Activated CD4-positive, alpha-beta T cell treated with anti-CD3 and anti-CD28 coated beads, Interleukin-2, Interleukin-6, amounts not matched to agents 100 ng/mL and 50 ng/mL, durations not matched to agents 16 hours and 8 hours (primary cell): Measurements from ENCODE around the gene ADAMTS2.

Experiments used
- DNase-seq: peaks from one replicate; pipeline ENCODE4 v3.0.0-alpha.2; 2020

ADAMTS2 gene

DNA sequence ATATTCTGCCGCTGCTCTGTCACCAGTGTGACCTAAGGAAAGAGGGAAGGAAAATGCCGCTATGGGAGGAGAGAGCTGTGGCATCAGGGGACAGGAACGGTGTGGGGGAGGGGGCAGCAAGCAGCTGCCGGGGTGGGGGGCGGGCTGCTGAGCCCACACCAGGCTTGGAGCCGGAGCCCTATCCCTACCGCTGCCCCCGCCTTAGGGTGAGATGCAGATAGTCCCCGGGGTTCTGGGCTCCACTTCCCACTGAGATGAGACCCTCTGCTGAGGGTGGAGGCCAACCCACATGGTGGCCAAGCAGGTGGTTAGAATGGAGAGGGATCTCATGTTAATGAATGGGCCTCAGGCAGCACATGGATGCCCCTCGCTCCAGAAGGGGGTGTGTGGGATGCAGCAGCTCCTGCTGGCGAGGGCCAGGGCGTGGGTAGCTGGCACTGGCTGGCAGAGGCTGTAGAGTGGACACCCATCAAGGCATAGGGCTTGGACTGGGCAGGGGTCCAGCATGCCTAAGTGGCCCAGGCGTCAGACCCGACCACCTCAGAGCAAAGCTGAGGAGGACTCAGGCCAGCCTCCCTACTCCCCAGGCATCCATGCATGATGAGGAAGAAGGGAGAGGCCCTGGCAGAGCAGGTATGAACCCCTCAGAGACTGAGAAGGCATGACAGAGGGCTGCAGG lies 153.6 kb downstream of the ADAMTS2 start:
- DNase-seq, result no peak

DNA sequence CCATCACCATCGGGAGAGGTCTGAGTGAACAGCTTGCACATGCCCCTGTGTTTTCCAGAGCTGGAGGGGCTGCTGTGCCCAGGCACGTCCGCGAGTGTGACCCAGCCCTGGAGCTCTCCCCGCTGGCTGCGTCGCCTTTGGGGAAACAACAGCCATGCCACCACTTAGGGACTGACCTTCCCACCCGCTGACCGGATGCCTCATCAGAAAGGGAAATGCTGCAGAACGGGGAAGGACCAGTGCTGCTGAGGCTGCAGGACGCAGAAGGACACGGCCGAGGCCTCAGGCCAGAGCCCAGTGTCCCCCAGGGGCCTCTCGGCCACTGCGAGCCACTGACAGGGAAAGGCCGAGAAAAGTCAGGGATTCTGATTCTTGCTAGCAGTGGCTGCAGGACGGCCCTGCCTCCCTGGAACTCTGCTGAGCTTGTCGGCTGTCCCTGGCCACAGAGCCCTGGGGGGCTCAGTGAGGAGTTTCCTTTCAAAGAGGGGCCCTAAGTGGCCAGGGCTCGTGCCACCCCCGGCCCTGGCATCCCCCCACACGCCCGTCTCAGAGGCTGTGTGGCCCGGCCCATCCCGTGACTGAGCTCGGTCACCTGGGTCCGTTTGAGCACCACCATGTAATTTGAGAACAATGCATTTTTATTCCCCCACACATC lies 154.3 kb downstream of the ADAMTS2 start:
- no peak for DNase-seq

DNA sequence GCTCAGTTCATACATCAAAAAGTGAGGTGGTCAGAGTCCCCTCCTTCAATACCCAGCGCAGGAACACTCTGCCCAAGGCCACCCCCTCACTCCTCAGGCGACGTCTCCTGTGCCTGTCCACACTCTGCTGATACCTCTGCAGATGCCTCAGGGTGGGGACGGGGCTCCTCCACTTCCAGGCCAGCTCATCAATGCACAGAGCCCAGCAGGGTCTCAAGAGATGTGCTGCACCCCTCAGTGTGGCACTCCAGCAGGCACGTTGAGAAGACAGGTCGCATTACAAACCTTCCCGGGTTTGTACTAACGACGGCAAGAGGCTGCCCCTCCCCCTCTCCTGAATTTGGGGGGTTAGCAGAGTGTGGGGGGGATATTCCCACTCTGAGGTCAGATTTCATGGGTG lies 156.6 kb downstream of the ADAMTS2 start:
- no peak for DNase-seq

DNA sequence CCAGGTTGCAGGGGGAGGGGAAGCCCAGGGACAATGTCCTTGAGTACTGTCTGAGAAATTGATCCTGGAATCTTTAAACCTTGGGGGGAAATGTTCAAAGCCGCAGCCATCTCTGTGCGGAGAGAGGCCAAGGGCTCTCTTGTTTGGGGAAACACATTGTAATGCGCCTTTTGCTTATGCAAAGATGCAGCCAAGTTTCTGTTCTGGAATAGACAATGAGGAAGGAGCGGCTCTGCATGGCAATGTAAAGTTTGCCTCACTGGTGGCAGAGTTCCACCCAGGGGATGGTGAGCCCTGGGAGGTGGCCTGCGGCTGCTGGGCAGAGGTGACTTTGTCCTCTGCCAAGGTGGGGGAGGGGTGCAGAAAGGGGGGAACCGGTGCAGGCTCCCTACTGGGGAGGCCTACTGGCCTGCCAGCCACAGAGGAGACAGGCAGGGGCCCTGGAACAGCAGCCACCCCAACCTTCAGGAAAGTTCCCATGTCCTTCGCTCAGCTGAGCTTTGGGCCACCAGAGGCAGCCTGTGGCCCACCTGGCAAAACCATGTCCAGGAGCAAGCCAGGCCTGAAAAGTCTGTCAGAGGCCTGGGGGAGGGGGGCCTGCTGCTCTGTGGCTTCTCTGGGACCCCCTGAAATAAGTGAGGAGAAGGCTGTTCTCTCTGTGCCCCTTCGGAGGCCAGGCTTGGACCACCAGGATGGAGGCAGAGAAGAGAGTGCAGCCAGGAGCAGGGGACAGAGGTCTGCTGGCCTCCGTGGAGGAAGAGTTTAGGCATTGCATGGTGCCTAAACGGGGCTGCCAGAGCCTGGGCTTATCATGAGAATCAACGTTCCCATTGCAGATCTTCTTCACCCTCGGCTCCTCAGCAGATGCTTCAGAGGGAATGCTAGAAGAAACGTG lies 157.3 kb downstream of the ADAMTS2 start:
- DNase-seq, result no peak

DNA sequence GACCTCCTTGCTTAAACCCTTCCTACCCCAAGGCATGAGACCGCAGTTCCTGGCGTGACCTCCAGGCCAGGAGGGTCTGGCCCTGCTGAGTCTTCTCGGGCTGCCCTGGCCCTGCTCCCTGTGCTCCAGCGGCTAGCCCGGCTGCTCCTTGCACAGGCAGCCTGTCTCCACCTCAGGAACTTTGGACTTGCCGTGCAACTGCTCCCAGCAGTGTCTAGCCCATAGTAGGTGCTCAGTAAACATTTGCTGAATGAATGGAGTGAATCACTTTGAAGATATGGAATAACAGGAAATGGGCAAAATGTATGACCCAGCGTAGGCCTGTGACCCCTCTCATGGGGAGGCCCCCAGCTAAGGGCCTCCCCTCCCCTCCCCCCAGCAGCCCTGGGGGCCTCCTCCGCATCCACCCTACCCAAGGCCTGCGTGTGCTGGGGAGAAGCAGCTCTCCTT lies 158.0 kb downstream of the ADAMTS2 start:
- DNase-seq, result no peak

DNA sequence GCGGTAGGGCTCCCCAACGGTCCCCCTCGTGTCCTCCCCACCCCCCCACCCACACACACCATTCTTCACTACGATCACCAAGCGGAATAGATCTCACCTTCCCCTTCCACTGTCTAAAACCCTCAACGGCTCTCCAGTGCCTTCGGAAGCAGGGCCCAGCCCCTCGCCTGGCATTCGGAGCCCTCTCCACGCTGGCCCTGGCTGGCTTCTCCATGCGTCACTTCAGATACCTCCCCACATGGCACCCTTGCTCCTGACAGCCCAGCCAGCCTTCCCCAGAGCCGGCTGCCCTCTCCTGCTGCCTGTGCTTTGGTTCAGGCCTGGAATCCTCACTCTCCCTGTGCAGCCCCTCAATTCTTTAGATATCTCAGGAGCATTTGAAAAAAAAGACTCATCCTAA lies 158.5 kb downstream of the ADAMTS2 start:
- DNase-seq, result no peak

DNA sequence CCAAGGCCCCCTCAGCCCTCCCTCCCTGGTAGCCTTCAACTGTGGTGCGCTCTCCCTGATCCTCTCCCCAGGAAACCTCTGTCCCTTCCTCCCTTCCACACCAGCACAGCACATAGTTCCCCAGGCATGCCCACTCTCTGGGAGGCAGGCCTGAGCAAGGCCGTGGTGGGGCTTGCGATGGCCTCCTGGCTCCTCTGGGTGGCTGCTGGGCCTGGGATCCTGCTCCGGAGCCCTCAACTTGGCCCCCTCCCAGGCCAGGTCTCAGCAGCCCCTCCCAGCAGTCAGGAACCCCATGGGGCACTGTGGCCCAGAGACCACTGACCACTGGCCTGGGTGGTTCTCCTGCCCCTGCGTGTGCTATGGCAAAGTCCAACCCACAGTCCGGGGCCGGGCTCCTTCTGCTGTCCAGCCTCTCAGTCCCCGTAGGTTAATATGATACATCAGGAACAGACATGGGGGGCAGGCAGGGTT lies 159.3 kb downstream of the ADAMTS2 start:
- no peak for DNase-seq

DNA sequence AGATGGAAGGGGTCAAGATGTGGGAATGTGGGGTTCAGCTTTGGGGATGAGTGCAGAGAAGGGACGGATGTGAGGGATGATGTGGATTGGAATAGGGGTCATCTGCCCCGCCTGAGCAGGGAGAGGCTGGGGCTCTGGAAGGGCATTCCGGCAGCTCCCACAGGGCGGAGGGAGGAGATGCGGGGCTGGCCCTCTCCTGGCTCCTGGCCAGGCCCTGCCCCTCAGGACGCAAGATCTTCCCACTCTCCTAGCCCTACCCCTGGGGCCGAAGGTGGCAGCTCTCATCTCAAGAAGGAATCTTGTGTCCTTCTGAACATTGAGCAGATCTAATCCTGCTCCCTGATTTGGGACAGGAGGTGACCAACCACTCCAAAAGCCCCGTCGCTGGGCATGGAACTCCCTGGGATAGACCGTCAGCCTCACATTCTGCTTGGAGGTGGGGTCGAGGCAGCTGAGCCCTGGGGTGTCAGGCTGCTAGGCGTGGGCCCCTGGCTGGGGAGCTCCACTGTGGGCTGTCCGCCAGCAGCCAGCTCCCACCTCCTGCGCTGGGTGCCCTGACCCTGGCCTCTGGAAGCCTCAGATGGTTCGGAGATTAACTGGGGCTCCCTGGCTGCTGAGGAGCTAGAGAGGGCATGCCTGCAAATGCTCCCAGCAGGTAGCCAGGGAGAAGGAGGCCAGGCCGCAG lies 159.9 kb downstream of the ADAMTS2 start:
- DNase-seq, result no peak

DNA sequence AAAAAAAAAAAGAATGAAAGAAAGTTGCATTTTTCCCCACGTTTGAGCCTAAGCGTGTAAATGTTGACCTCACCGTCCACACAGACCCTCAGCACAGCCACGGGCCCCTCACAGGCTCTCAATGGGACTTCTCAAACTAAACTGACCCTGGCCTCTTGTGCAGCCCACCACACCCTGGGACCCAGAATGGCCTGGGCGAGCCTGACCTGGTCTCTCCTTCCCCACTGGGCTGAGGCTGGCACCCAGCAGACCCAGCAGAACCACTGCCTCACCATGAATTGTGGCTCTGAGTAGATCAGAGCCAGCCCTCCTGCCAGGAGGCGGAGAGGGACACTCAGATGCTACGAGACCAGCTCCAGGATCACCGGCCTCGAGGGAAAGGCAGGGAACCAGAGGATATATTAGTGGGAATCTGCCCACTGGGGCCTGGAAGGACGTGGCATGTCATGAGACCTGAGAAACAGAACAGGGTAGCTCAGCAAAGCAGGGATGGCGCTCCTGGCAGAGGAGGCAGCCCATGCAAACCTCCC lies 160.7 kb downstream of the ADAMTS2 start:
- no peak for DNase-seq

DNA sequence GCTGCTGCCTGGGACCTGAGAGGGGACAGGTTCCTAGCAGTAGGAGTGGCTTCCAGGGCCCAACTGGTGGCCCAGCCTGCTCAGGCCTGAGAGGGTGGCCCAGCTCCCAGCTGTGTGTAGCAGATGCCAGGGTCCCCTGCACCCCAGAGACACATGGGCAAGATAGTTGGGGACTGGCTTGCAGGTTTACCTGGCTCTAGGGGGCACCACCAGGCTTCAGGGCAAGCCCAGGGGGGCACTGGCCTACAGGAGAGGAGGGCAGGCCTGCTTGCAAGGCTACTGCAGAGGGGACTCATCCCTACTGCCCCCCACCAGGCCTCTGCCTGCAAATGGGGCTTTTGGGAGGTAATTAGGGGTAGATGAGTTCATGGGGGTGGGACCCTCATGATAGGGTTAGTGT lies 161.8 kb downstream of the ADAMTS2 start:
- DNase-seq, result no peak

DNA sequence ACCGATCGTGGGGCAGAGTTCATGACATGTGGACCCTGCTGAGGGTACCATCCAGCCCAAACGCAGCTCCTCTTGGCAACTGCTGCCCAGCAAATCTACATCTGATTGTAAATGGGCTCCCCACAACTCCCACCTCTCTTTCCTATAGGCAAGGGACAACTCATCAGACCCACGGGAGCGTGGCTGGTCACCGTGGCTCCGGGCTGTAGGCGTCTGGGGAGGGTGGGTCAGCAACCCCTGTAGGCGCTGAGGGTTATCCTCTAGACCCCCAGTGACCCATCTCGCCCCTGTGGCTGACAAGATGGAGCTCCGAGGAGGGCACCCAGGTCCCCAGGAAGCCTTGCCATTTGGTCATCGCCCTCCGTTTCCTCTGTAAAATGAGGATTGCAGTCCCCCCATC lies 162.7 kb downstream of the ADAMTS2 start:
- no peak for DNase-seq

DNA sequence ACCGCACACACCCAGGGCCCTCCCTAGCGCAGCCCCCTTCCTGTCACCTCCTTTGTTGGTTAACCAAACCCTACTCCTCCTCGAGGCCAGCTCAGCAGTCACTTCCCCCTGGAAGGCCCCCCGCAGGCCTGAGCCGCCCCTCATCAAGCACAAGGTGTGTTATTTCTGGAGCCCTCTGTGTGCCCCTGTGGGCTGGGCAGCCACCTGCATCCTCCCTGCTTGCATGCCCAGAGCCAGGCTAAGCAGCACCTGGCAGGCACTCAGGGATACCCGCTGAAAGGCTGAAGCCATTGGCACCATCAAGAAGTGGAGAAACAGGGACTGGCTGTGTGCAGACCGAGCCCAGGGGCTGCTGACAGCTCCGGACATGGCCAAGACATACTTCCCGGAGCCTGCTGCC lies 163.3 kb downstream of the ADAMTS2 start:
- DNase-seq, result no peak

DNA sequence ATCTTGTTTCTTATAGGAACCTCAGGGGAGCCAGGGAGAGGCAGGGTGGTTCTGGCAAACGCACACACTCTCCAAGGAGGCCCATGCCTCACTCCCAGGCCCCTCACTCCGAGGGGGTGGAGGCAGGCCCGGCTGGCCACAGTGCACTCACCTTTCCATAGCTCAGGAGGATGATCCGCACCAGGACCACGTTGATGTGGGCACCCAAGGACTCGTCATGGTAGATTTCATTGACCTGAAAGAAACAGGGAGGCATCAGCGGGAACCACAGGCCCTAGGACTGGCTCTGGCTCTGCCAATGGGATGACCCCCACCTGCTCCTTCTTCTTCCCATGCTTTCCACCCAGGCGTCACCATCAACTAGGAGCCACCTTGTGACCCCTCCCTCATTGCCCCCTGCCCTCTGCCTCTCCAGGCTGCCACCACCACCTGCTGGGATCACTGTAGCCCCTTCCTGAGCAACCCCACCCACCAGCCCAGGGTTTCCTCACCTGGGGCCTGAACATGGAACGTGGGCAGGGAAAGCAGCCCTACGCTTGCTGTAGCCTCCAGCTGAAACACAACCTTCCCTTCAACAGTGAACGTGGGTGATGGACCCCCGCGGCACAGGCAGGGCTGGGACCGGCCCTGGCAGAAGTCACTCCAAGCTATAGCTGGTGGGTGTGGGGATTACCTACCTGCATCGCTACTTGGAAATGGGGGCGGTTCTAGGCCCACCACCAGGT lies 164.2 kb downstream of the ADAMTS2 start:
- DNase-seq, result no peak

DNA sequence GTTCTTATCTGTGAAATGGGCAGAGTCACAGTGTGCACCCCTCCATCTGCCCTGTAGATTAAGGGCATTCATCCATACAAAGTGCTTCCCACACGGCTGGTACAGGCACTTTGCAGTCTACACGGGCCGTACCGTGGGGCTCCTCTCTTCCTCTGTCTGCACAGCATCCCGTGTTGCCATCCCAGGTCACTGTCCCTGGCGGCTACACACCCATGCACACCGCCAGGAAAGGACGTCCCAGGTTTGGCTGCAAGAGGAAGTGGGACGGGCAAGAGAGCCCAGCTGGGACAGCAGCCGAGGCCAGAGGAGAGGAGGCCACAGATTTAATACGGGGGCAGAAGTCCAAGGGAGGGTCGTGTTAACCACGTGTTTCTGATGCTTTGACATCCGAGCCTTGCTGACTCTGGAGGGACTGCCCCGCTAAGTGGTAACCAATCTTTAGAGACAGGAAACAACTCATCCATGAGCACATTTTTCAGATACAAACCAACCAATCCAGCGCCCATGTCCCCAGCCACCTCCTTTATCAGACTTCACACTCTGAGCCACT lies 165.1 kb downstream of the ADAMTS2 start:
- DNase-seq, result no peak

DNA sequence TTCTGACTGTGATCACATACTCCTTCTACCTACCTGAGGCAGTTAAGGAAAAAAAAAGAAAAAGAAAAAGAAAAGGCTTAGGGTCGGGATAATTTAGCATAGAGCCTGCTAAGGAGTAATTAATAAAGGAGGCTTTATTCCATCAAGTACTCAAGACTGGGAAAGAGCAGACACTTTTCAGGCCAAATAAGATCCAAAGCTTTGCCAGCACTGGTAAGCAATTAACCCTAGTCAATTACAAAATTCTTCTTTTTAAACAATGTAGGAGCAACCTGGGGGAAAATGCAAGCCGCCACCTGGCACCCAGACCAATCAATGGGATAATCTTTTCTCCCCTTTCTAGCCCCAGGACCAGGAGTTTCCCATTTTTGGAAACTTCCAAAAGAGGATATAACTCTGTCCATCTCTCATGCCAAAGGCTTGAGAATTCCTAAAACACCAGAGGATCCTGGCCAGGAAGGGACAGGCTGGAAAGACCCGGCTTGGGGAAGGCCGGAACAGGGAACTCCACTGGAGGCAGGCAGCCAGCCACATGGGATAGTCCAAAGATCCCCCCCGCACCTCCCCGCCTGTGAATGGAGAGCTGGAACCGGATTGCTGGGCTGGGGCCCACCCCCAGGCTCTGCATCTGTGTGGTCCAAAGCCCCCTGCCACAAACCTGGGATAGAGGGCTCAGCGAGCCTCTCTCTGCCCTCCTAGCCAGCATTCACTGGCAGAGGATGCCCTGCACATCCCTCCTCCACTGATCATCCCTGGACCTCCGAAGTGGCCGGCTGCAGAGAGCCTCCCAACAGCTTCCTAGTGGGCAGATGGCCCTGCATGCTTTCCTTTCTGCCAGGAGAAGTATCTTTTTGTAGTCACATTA lies 167.3 kb downstream of the ADAMTS2 start:
- DNase-seq, result no peak

DNA sequence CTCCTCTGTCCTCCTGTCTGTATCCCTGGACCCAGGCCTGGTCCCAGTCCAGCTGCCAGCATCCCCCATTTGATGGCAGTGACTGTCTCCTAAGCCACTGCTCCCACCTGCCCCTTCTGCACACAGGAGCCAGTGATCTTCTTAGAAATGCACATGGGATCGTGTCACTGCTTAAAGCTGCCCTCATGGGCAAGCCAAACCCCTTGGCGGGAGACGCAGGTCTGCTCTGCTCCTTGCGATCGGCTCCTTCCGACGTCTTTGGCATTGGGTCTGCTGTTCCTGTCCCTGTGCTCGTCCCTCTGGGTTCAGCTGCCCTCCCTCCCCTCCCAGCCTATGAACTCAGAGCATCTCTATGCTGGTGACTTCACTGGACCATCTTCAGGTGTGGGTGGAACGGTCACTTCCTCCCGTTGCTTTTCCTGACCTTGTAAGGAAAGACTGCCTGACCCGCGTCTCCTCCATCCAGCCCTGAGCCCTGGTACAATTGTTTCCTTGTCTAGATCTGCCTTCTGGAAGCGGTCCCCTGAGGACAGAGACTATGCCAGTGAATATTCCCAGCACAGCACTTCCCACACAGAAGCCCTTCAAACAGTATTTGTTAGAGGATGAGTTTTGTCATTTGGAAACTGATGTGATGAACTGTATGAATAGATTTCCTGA lies 168.6 kb downstream of the ADAMTS2 start:
- DNase-seq, result no peak

DNA sequence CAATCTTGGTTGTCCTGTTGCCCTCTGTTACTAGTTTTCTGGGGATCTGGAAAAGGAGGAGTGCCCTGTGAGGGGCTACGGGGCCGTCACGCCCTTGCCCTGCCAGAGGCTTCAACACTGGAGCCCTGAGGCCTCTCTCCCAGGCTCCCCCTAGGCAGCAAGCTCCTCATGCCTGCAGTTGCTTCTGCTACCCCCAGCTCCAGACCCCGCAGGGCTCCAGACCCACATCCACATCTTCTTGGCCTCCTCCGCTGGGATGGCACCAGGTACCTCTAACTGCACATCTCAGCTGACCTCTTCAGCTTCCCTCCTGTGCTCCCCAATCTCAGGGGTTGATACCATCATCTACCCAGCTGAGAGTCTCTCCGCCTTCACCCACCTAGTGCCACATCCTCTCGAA lies 169.1 kb downstream of the ADAMTS2 start:
- DNase-seq, result no peak

DNA sequence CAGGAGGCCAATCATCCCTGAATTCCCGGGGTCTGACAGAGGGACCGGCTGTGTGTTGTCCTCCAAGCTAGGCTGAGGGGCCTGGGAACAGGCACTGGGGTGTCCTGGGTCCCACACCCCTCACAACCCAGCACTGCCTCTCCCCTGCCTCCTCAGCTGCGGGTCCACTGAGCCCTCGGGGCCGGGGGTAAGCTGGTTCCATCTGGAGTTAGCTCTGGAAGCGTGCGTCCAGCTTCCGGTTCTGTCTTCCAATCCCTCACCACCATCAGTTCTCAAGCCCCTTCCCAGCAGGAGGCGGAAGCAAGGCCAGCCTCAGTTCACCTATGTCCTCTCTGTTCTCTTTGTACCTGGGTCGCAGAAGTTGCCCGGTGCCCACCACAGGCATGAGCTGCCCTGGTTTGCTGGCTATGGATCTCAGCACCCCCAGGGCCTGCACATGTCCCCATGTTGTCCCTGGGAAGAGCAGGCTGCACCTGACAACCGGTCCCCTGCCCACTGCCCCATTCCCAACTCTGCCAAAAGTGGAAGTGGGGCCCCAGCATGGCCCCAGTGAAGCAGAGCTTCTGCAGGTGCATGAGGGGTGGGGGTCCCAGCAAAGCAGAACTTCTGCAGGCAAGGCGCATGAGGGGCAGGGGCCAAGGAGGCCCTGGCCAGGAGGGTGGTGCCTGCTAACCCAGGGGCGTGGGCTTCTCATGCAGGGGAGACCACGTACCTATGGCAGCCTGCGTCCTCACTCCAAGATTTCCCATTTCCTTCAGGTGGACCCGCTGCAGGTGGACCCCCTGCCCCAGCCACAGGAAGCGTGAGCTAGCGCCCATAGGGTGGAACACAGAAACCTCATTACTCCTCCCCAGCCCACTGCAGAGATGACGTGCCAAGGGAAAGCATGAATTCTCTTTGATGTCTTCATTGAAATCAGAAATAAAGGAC lies 173.2 kb downstream of the ADAMTS2 start:
- no peak for DNase-seq

DNA sequence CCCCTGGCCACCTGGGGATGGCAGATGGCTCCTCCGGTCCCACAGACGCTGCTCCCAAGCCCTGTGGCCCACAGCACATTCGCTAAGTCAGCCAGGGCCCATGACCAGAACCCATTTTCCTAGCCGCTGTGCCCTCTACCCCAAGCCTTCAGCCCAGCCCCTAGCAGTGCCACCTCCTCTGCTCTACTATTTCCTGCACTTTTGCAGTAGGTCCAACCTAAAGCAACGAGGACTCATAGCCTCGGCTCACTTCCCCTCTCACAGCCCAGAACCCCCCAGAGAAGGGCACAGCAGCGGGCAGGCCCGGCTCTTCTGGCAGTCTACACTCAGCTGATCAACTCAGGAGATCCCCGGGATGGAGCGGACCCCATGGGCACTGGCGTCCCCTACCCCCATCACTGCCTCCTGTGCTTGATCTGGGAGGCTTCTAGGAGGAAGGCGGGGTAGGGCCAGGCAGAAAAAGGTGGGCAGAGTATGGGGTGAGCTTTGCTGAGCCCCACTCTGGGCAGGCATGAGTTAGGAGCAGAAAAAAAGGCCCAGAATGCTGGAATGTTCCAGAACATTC lies 173.9 kb downstream of the ADAMTS2 start:
- DNase-seq, result no peak
